Endothelial cell of umbilical vein (primary cell): ENCODE measurements around the gene DHX29. TPM values are rescaled to one million over a fixed set of nuclear protein-coding genes. Genes with fewer than 3 reads are reported as not detected.

Experiments used
- BruUV-seq: library from RNA; stranded (reverse); fragments of 400-500 nt; replicated peaks from 2 replicates; lab custom pipeline; 2021; lab: Mats Ljungman, UMichigan
- CTCF ChIA-PET: fragments of 300-600, 350-600 bp; sonication (Branson Sonifier 250); formaldehyde crosslinking; loops from one replicate; lab custom pipeline; 2021; ENCODE audit warnings: antibody characterized with exemption, inconsistent platforms; lab: Charles Lee
- POLR2A ChIA-PET: fragments of 300-600, 350-600 bp; sonication (Branson Sonifier 250); formaldehyde crosslinking; loops from one replicate; lab custom pipeline; 2021; ENCODE audit warnings: antibody characterized with exemption, inconsistent platforms; lab: Charles Lee
- DNase-seq: peaks from one replicate; pipeline ENCODE4 v3.0.0-alpha.2; 2011; ENCODE audit warnings: low read depth, low spot score
- FAIRE-seq: peaks from 2 replicates; lab custom pipeline; 2011; peaks lifted over from hg19 to GRCh38; lab: Jason Lieb, UNC
- H2AFZ ChIP-seq: 2 replicates; pipeline ENCODE4 v1.6.0; 2012; ENCODE audit warnings: low read depth, low read length, control low read depth, inconsistent platforms
- H3K27ac ChIP-seq: 2 replicates; pipeline ENCODE4 v1.5.1; 2011; ENCODE audit warnings: low read depth, mild to moderate bottlenecking, control low read depth, low read length, moderate library complexity; ENCODE audit not compliant: insufficient read depth
- H3K27me3 ChIP-seq, 2 experiments: 2 replicates each; pipeline versions ENCODE4 v1.6.0 to v1.6.1; 2011; ENCODE audit warnings: low read length in 2 of 2, mixed read lengths in 1 of 2; ENCODE audit not compliant: control insufficient read depth in 2 of 2, insufficient read depth in 2 of 2
- H3K36me3 ChIP-seq, 2 experiments: 2 replicates in 1 of 2; 3 replicates in 1 of 2; pipeline ENCODE4 v1.5.1; 2011; ENCODE audit warnings: low read length in 2 of 2, mild to moderate bottlenecking in 1 of 2, moderate library complexity in 1 of 2; ENCODE audit not compliant: control insufficient read depth in 2 of 2, insufficient read depth in 2 of 2; ENCODE audit errors: extremely low read depth in 1 of 2
- H3K4me1 ChIP-seq: 3 replicates; pipeline ENCODE4 v1.5.1; 2011; ENCODE audit warnings: mild to moderate bottlenecking, low read length; ENCODE audit not compliant: control insufficient read depth, insufficient read depth; ENCODE audit errors: extremely low read depth
- H3K4me2 ChIP-seq: 2 replicates; pipeline ENCODE4 v1.6.1; 2011; ENCODE audit warnings: low read length, control low read depth, mixed read lengths; ENCODE audit not compliant: insufficient read depth
- H3K4me3 ChIP-seq, 3 experiments: fragments of 200-600 bp in 1 of 3; sonication (generic), shearing (Covaris generic) in 1 of 3; replicated peaks in 1 of 3; 2 replicates each; pipeline ENCODE4 v1.5.1; 2011 to 2016; ENCODE audit warnings: control low read depth in 3 of 3, low read length in 3 of 3, mild to moderate bottlenecking in 2 of 3, inconsistent platforms in 1 of 3, low read depth in 1 of 3, moderate library complexity in 1 of 3; ENCODE audit not compliant: insufficient read depth in 1 of 3
- H3K79me2 ChIP-seq: 2 replicates; pipeline ENCODE4 v1.6.0; 2012; ENCODE audit warnings: low read length, inconsistent platforms; ENCODE audit not compliant: control insufficient read depth, insufficient read depth
- H3K9ac ChIP-seq: replicated peaks from 2 replicates; pipeline ENCODE3; 2011; ENCODE audit warnings: low read length, control low read depth; ENCODE audit not compliant: insufficient read depth; ENCODE audit errors: extremely low read depth
- H3K9me1 ChIP-seq: replicated peaks from 3 replicates; pipeline ENCODE4 v1.6.0; 2011; ENCODE audit warnings: mild to moderate bottlenecking, low read length; ENCODE audit not compliant: control insufficient read depth, insufficient read depth; ENCODE audit errors: extremely low read depth
- H3K9me3 ChIP-seq: replicated peaks from 2 replicates; pipeline ENCODE4 v1.5.1; 2012; ENCODE audit warnings: low read length, inconsistent platforms; ENCODE audit not compliant: control insufficient read depth, insufficient read depth
- H4K20me1 ChIP-seq: replicated peaks from 2 replicates; pipeline ENCODE3; 2011; ENCODE audit warnings: mild to moderate bottlenecking, low read length; ENCODE audit not compliant: control insufficient read depth, insufficient read depth; ENCODE audit errors: extremely low read depth
- CTCF ChIP-seq, 2 donors: IDR thresholded peaks; 1 replicate in 1 of 2; 2 replicates in 1 of 2; pipeline ENCODE4 v1.5.1; 2011; ENCODE audit warnings: low read length in 2 of 2, mild to moderate bottlenecking in 2 of 2, moderate library complexity in 2 of 2, control low read depth in 1 of 2, inconsistent platforms in 1 of 2, low read depth in 1 of 2; ENCODE audit not compliant: insufficient read depth in 1 of 2; ENCODE audit errors: extremely low read depth in 1 of 2
- EZH2 ChIP-seq: IDR thresholded peaks from 2 replicates; pipeline ENCODE4 v1.6.1; 2012; ENCODE audit warnings: borderline replicate concordance, low read depth, mild to moderate bottlenecking, moderate library complexity, low read length, inconsistent platforms; ENCODE audit not compliant: severe bottlenecking
- dilution Hi-C: fragments of 300-500 bp; cut with MboI; formaldehyde crosslinking; loops from one replicate; pipeline ENCODE4 v1.15.0; 2019; ENCODE audit warnings: low sequenced_read_pairs; ENCODE audit not compliant: extremely low pct_ligation_motif_present
- intact Hi-C: fragments of 100-400 bp; cut with micrococcal nuclease; formaldehyde crosslinking; loops from one replicate; pipeline ENCODE4 v1.10.0; 2022
- polyA plus RNA-seq, 4 experiments: library from polyadenylated mRNA; depleted of rRNA in 3 of 4; stranded (reverse) in 3 of 4; unstranded in 1 of 4; fragments of >200 nt; gene quantifications; 2 replicates each; pipeline versions ENCODE4 v1.2.1 to v1.2.3, GENCODE V29; 2011 to 2012; ENCODE audit warnings: missing spikeins in 1 of 4
- total RNA-seq: library from RNA; stranded (reverse); gene quantifications from 2 replicates; pipeline ENCODE4 v1.2.3, GENCODE V29; 2021

Gene DHX29
- total and polyA plus RNA-seq, 2 donors (not counting 3 experiments of a cell fraction or from before 2014, with no cell fraction given), result 4.7 to 32.8 TPM

- H3K27me3 ChIP-seq, result peaks cover 57 to 86% of the 10 kb centered on the region in 2 experiments
- intact Hi-C loops, result no loop called here
- TF ChIP-seq EZH2, result peak; percentile 89
- no peak for TF ChIP-seq CTCF (IDR thresholded peaks at IDR 0.05; ENCODE audit: extremely low read depth in 1 of 2, insufficient read depth in 1 of 2, low read depth in 1 of 2, low read length in 2 of 2)
- no peak overlapping the region for H2AFZ ChIP-seq
- dilution Hi-C loops, result no loop called here
- no peak overlapping the region for H3K9ac ChIP-seq
- H4K20me1 ChIP-seq, result no peaks in the 10 kb centered on the region
- no peaks in the 10 kb centered on the region for H3K9me3 ChIP-seq
- POLR2A ChIA-PET, result no interaction called here
- no peak for DNase-seq
- no TSS peak for BruUV-seq
- no peak overlapping the region for H3K4me3 ChIP-seq
- no peak overlapping the region for H3K4me2 ChIP-seq
- peaks cover 9% of the 10 kb centered on the region for H3K4me1 ChIP-seq
- no peaks in the 10 kb centered on the region for H3K36me3 ChIP-seq
- no peaks in the 10 kb centered on the region for H3K9me1 ChIP-seq
- no peak overlapping the region for H3K27ac ChIP-seq
- CTCF ChIA-PET, result interaction anchor here (1.4 kb wide), 1 partner anchor 10 kb away, joined by 11 read pairs; no protein-coding TSS in a partner anchor
- no peaks in the 10 kb centered on the region for H3K79me2 ChIP-seq
- FAIRE-seq, result no peak
Observed at GRCh38 chr5:55222092-55222984, 85.2 kb downstream of the DHX29 start.
